HUES64 (cell line): ENCODE data around the gene ETV6.
"Not testable (repeated sequence)": the region's sequence is repeated elsewhere in the genome, so short reads cannot be mapped to it uniquely, and the experiment has no call there.

ENCODE experiments used
- H3K27ac ChIP-seq: 2 replicates; pipeline ENCODE4 v1.7.0; 2013; ENCODE audit warnings: low read depth, low read length, inconsistent platforms
- H3K27me3 ChIP-seq: 2 replicates; pipeline ENCODE4 v1.6.1; 2013; ENCODE audit warnings: mild to moderate bottlenecking, low read length; ENCODE audit not compliant: insufficient read depth
- H3K36me3 ChIP-seq: 2 replicates; pipeline ENCODE4 v1.6.1; 2013; ENCODE audit warnings: mild to moderate bottlenecking, low read length; ENCODE audit not compliant: insufficient read depth
- H3K4me1 ChIP-seq: 2 replicates; pipeline ENCODE4 v1.6.1; 2013; ENCODE audit warnings: mild to moderate bottlenecking, low read length, moderate library complexity; ENCODE audit not compliant: insufficient read depth
- H3K4me3 ChIP-seq: 2 replicates; pipeline ENCODE4 v1.5.1; 2013; ENCODE audit warnings: mild to moderate bottlenecking, low read length, moderate library complexity
- H3K9ac ChIP-seq: 2 replicates; pipeline ENCODE4 v1.6.1; 2013; ENCODE audit warnings: mild to moderate bottlenecking, low read depth, low read length
- H3K9me3 ChIP-seq: 2 replicates; pipeline ENCODE4 v1.6.1; 2013; ENCODE audit warnings: low read depth, low read length; ENCODE audit not compliant: insufficient read depth
- WGBS: fragments of 150-250, 120-280 bp; methylation state at CpG from one replicate; pipeline ENCODE4 v1.1.7; 2013; ENCODE audit warnings: missing lambda C conversion rate; 5-methylcytosine and 5-hydroxymethylcytosine counted together

The ETV6 gene

DNA sequence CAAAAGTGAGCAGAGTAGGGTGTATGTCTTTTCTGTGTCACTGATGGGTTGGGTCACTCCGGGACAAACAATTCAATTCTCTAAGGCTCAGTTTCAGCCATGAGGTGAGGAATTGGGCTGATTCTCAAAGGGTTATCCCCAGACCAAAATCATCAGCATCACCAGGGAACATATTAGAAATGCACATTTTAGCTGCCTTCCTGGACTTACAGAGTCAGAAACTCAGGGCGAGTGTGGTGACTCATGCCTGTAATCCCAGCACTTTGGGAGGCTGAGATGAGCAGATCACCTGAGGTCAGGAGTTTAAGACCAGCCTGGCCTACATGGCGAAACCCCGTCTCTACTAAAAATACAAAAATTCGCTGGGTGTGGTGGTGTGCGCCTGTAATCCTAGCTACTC lies 21.8 kb upstream of the ETV6 start:
- not testable (repeated sequence) for H3K27me3 ChIP-seq, H3K4me3 ChIP-seq, H3K9me3 ChIP-seq, H3K36me3 ChIP-seq, H3K9ac ChIP-seq, H3K27ac ChIP-seq
- H3K4me1 ChIP-seq: peaks cover 14% of the 10 kb centered on the region
- WGBS: 95% methylated on average over 6 of the region's 6 CpGs

DNA sequence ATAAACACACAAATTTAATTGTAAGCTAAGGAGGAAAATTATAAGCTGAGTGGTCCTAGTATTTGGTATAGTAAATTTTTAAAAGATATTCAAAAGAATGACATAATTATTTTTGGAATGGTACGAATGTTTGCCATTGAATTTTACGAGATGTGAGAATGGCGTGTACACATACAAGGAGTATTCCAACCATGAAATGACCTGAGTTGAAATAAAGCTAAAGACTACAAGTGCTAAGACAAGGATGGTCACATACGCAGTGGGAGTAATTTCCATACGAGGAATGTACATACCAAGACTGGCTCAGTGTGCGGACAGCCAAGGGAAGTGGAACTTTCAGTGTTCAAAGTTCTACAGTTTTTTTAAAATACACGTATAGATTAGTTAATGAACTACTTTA lies 21.1 kb upstream of the ETV6 start:
- Histone ChIP-seq H3K9me3 (no peaks in the 10 kb centered on the region), H3K9ac (no peak overlapping the region), H3K4me1 (peaks cover 7% of the 10 kb centered on the region), H3K4me3 (no peak overlapping the region), H3K36me3 (no peaks in the 10 kb centered on the region), H3K27me3 (no peaks in the 10 kb centered on the region), H3K27ac (no peak overlapping the region)
- 80% methylated on average over 6 of the region's 7 CpGs for WGBS

DNA sequence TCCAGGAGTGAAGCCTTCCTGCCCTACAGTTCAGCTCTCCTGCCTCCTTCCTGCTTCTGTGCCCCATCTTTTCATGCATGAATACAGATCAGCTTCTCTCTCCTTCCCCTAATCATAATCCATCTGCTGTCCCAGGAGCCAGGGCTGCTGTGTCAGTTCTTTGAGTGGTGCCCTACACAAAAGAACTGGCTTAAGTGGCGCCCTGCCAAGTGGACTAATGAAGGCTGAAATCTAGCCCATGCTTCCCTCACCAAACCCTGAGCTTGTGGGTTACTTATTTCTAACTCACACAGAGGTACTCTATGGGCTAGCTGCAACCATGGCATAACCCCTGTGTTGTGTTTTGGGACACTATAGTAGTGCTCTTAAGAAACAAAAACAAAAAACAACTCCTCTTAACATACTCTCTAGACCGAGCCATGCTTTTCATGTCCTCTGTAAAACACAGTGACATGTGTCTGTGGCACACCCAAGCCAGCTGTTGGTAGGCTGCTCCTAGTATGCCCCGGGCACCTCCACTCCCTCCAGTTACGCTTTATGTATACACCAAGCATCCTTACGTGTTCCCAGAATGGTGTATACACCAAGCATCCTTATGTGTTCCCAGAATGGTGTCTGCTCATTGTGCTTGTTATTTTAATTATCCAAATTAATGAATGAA lies 19.3 kb upstream of the ETV6 start:
- Histone ChIP-seq H3K4me3 (no peak overlapping the region), H3K27me3 (no peaks in the 10 kb centered on the region), H3K27ac (no peak overlapping the region), H3K9ac (no peak overlapping the region), H3K36me3 (no peaks in the 10 kb centered on the region), H3K9me3 (no peaks in the 10 kb centered on the region), H3K4me1 (no peaks in the 10 kb centered on the region)
- 74% methylated on average over 5 of the region's 5 CpGs for WGBS

DNA sequence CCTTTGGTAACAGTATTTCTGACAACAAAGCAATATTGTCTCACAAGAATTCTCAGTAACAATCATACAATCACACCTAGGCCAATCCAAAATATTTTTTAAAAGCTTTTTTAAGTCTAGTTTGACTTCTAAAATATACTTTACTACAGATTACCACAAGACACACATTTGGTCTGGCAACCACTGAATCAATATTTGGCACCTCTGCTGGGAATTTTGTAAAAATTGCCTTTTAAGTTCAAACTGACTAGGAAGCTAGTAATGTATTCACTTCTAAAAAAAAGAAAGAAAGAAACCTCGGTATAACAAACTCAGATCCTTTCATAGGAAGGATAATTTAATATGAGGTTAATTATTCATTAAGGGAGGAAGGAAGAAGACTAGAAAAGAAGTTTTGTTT lies 18.2 kb upstream of the ETV6 start:
- H3K4me1 ChIP-seq: no peaks in the 10 kb centered on the region
- no peak overlapping the region for H3K4me3 ChIP-seq
- no peak overlapping the region for H3K9ac ChIP-seq
- no peak overlapping the region for H3K27ac ChIP-seq
- peaks cover 10% of the 10 kb centered on the region for H3K9me3 ChIP-seq
- no peaks in the 10 kb centered on the region for H3K27me3 ChIP-seq
- no peaks in the 10 kb centered on the region; the same call in 1 of the 2 replicates for H3K36me3 ChIP-seq
- WGBS: no CpG with 5 or more reads among the region's 1 CpG

DNA sequence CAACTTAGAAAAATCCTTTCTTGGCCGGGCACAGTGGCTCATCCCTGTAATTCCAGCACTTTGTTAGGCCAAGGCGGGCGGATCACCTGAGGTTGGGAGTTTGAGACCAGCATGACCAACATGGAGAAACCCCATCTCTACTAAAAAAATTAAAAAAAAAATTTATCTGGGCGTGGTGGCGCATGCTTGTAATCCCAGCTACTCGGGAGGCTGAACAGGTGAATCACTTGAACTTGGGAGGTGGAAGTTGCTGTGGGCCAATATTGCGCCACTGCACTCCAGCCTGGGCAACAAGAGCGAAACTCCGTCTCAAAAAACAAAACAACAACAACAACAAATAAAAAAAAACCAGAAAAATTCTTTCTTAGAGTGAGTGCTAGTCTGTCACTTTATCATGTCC lies 17.6 kb upstream of the ETV6 start:
- not testable (repeated sequence) for H3K9ac ChIP-seq

DNA sequence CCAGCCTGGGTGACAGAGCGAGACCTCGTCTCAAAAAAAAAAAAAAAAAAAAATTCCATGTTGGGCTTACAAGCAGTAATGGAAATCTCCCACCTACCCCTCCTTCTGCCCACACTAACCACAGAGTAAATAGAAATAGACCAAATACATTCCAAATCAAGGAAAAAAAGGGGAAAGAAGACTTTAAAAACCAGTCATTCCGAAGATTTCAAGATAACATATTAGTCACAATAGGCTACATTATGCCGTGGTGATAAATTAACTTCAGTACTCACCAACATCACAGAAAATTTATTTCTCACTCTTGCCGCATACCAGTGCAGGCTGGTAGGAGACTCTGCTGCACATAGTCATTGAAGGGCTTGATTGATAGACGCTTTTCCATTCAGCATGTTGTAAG lies 15.5 kb upstream of the ETV6 start:
- Histone ChIP-seq H3K27me3 (no peaks in the 10 kb centered on the region), H3K27ac (no peak overlapping the region), H3K36me3 (no peaks in the 10 kb centered on the region; the same call in 1 of the 2 replicates), H3K4me3 (no peak overlapping the region), H3K4me1 (no peaks in the 10 kb centered on the region), H3K9me3 (peaks cover 15% of the 10 kb centered on the region), H3K9ac (no peak overlapping the region)
- 73% methylated on average over 4 of the region's 6 CpGs for WGBS

More for the DNA sequence above, 17.6 kb upstream of the ETV6 start:
- peaks cover 15% of the 10 kb centered on the region for H3K9me3 ChIP-seq
- H3K4me3 ChIP-seq, H3K4me1 ChIP-seq, H3K27ac ChIP-seq, H3K27me3 ChIP-seq, H3K36me3 ChIP-seq: not testable (repeated sequence)
- 96% methylated on average over 7 of the region's 9 CpGs for WGBS

DNA sequence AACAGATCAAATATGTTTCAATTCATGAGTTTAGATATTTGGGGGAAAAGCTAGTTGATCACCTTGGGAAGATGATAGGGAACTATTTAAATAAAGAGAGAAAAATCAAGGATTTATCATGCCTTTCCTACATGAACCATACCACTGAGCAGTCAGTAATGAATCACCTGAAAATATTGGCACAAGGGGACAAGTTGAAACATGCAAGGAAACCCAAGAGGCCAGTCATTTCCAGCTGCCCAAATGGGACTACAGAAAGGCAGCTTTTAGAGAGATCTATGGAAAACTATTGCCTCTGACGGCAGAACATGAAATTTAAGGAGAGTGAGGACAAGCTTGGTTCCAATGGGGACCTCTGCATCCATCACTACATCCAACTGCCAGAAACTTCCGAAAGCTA lies 14.1 kb upstream of the ETV6 start:
- Histone ChIP-seq H3K36me3 (no peaks in the 10 kb centered on the region; the same call in 1 of the 2 replicates), H3K27ac (no peak overlapping the region), H3K9me3 (peaks cover 15% of the 10 kb centered on the region), H3K4me3 (no peak overlapping the region), H3K9ac (no peak overlapping the region), H3K27me3 (no peaks in the 10 kb centered on the region), H3K4me1 (no peaks in the 10 kb centered on the region)
- 100% methylated on average over 2 of the region's 2 CpGs for WGBS

DNA sequence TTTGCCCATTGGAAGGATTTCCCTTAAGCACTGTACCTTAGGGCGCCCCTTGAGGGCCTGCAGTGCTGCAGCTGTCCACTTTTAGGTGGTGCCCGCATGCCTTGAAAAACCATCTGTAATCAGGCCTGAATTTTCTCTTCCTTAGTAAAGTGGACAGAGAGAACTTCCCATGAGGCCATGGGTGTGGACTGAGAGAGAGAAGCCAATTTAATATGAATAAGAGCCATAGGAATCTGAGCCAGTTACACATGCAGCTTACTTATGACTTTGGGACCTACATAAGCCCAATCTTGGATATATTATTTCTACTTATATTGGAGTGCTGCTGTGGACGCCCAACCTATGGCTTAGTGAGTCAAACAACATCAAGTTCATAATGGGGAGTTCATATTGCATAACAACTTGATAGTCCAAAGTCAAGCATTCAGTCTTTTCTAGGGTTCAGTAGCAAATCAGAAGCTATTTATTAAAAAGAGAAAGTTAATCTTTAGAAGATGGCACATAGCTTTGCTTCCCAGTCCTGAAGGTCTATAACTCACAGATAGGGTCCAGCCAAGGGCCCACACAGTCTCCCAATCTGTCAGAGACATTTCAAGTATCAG lies 11.1 kb upstream of the ETV6 start:
- no peaks in the 10 kb centered on the region for H3K4me1 ChIP-seq
- no peak overlapping the region for H3K4me3 ChIP-seq
- no peaks in the 10 kb centered on the region for H3K27me3 ChIP-seq
- no peaks in the 10 kb centered on the region; the same call in 1 of the 2 replicates for H3K36me3 ChIP-seq
- WGBS: 93% methylated on average over 3 of the region's 3 CpGs
- peaks cover 15% of the 10 kb centered on the region for H3K9me3 ChIP-seq
- H3K27ac ChIP-seq: no peak overlapping the region
- H3K9ac ChIP-seq: no peak overlapping the region

DNA sequence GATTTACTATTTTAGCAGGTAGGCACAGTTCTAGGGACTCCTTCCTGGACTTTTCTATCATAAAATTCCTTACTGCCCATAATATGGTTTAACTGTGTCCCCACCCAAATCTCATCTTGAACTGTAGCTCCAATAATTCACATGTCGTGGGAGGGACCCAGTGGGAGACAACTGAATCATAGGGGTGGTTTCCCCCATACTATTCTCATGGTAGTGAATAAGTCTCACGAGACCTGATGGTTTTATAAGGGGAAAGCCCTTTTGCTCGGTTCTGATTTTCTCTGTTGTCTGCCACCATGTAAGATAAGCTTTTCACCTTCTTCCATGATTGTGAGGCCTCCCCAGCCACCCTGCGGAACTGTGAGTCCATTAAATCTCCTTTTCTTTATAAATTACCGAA lies 10.0 kb upstream of the ETV6 start:
- WGBS: 89% methylated on average over 5 of the region's 5 CpGs
- no peaks in the 10 kb centered on the region; the same call in 1 of the 2 replicates for H3K36me3 ChIP-seq
- H3K9me3 ChIP-seq: peaks cover 15% of the 10 kb centered on the region
- no peak overlapping the region for H3K9ac ChIP-seq
- H3K27me3 ChIP-seq: no peaks in the 10 kb centered on the region
- no peak overlapping the region for H3K4me3 ChIP-seq
- H3K4me1 ChIP-seq: no peaks in the 10 kb centered on the region
- no peak overlapping the region for H3K27ac ChIP-seq

DNA sequence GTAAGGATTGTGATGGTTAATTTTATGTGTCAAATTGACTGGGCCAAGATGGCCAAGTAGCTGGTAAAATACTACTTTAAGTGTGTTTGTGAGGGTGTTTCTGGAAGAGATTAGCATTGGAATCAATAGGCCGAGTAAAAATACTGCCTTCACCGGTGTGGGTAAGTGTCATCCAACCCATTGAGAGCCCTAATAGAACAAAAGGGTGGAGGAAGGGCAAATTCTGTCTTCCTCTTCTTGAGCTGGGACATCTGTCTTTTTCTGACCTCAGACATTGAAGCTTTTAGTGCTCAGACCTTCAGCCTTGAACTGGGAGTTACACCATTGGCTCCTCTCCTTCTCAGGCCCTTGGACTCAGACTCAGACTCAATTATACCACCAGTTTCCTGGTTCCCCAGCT lies 8.0 kb upstream of the ETV6 start:
- WGBS: 78% methylated on average over 2 of the region's 2 CpGs

DNA sequence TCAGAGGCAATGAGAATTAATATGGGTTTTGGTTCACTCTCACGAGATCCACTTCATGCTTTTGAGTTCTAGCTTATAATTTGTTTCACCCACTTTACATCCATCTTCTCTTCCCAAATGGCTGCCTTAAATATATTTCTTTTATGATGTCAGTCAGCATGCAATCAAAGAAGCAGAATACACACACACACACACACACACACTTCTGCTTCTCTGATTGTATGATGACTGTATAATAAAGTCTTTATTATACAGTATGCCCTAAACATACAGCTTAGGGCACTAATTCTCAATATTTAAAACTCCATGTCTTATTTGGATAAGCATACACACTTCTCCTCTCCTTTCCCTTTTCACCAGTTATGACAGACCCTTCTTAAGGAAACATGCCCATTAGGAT lies 6.7 kb upstream of the ETV6 start:
- no peaks in the 10 kb centered on the region for H3K4me1 ChIP-seq

More for the DNA sequence above, 8.0 kb upstream of the ETV6 start:
- no peak overlapping the region for H3K4me3 ChIP-seq
- no peak overlapping the region for H3K27ac ChIP-seq
- H3K36me3 ChIP-seq: no peaks in the 10 kb centered on the region
- H3K9ac ChIP-seq: no peak overlapping the region
- H3K4me1 ChIP-seq: no peaks in the 10 kb centered on the region
- no peaks in the 10 kb centered on the region for H3K27me3 ChIP-seq
- peaks cover 3% of the 10 kb centered on the region for H3K9me3 ChIP-seq

More for the DNA sequence above, 6.7 kb upstream of the ETV6 start:
- Histone ChIP-seq H3K9ac (no peak overlapping the region), H3K9me3 (no peaks in the 10 kb centered on the region), H3K4me3 (no peak overlapping the region), H3K27ac (no peak overlapping the region), H3K36me3 (no peaks in the 10 kb centered on the region), H3K27me3 (no peaks in the 10 kb centered on the region)
- 93% methylated on average over 1 of the region's 1 CpG for WGBS
